H9 (cell line): Measurements from ENCODE around the gene TRIM68. TPM values are rescaled to one million over a fixed set of nuclear protein-coding genes. Genes with fewer than 3 reads are reported as not detected.

Experiments
- DNase-seq: peaks from one replicate; pipeline ENCODE4 v3.0.0-alpha.2; 2017
- H2AFZ ChIP-seq: one replicate; pipeline ENCODE4 v1.6.1; 2013; ENCODE audit warnings: mild to moderate bottlenecking, low read length, control low read depth, moderate library complexity
- H2AK5ac ChIP-seq: 2 replicates; pipeline ENCODE4 v1.6.1; 2013; ENCODE audit warnings: low read length, control low read depth, mixed read lengths; ENCODE audit not compliant: insufficient read length
- H2BK120ac ChIP-seq: one replicate; pipeline ENCODE4 v1.6.1; 2013; ENCODE audit warnings: low read depth, mild to moderate bottlenecking, low read length, control low read depth, inconsistent platforms; ENCODE audit not compliant: poor library complexity, severe bottlenecking
- H2BK12ac ChIP-seq: 2 replicates; pipeline ENCODE4 v1.6.1; 2013; ENCODE audit warnings: low read length, control low read depth, mixed read lengths, low read depth; ENCODE audit not compliant: insufficient read length
- H2BK15ac ChIP-seq: 2 replicates; pipeline ENCODE4 v1.6.1; 2013; ENCODE audit warnings: low read depth, low read length, control low read depth
- H2BK20ac ChIP-seq: one replicate; pipeline ENCODE4 v1.6.1; 2013; ENCODE audit warnings: low read depth, mild to moderate bottlenecking, low read length, control low read depth, inconsistent platforms; ENCODE audit not compliant: poor library complexity, severe bottlenecking
- H2BK5ac ChIP-seq: 2 replicates; pipeline ENCODE4 v1.6.1; 2013; ENCODE audit warnings: low read length, control low read depth, mixed read lengths; ENCODE audit not compliant: insufficient read length
- H3K14ac ChIP-seq: 2 replicates; pipeline ENCODE4 v1.6.1; 2013; ENCODE audit warnings: low read length, control low read depth; ENCODE audit not compliant: insufficient read depth
- H3K18ac ChIP-seq: 2 replicates; pipeline ENCODE4 v1.6.1; 2013; ENCODE audit warnings: low read depth, mild to moderate bottlenecking, mixed read lengths, low read length, control low read depth; ENCODE audit not compliant: insufficient read length
- H3K23ac ChIP-seq: 2 replicates; pipeline ENCODE4 v1.6.1; 2013; ENCODE audit warnings: low read length, control low read depth, mixed read lengths, low read depth; ENCODE audit not compliant: insufficient read length
- H3K23me2 ChIP-seq: 2 replicates; pipeline ENCODE4 v1.6.1; 2013; ENCODE audit warnings: low read depth, mild to moderate bottlenecking, mixed read lengths, low read length, control low read depth; ENCODE audit not compliant: insufficient read length, poor library complexity, severe bottlenecking
- H3K27ac ChIP-seq: 2 replicates; pipeline ENCODE4 v1.5.1; 2013; ENCODE audit warnings: low read length, control low read depth, mixed read lengths, low read depth; ENCODE audit not compliant: insufficient read length
- H3K27me3 ChIP-seq: 2 replicates; pipeline ENCODE4 v1.6.1; 2013; ENCODE audit warnings: low read length, control low read depth, inconsistent platforms; ENCODE audit not compliant: insufficient read depth
- H3K4ac ChIP-seq: 2 replicates; pipeline ENCODE4 v1.6.1; 2013; ENCODE audit warnings: low read depth, mild to moderate bottlenecking, control low read depth, inconsistent platforms, low read length, moderate library complexity
- H3K4me1 ChIP-seq: 2 replicates; pipeline ENCODE4 v1.6.1; 2013; ENCODE audit warnings: low read length, control low read depth, inconsistent platforms; ENCODE audit not compliant: insufficient read depth
- H3K4me2 ChIP-seq: 2 replicates; pipeline ENCODE4 v1.6.1; 2013; ENCODE audit warnings: low read length, control low read depth, mixed read lengths; ENCODE audit not compliant: insufficient read length, insufficient read depth
- H3K56ac ChIP-seq: 2 replicates; pipeline ENCODE4 v1.6.1; 2013; ENCODE audit warnings: low read depth, mild to moderate bottlenecking, mixed read lengths, low read length, control low read depth; ENCODE audit not compliant: insufficient read length
- H3K79me1 ChIP-seq: 2 replicates; pipeline ENCODE4 v1.6.1; 2013; ENCODE audit warnings: low read depth, mild to moderate bottlenecking, moderate library complexity, low read length, control low read depth, inconsistent platforms; ENCODE audit not compliant: insufficient read depth, poor library complexity, severe bottlenecking
- H3K79me2 ChIP-seq: 2 replicates; pipeline ENCODE4 v1.6.1; 2013; ENCODE audit warnings: low read length, control low read depth, inconsistent platforms; ENCODE audit not compliant: insufficient read depth
- H3K9ac ChIP-seq: 2 replicates; pipeline ENCODE4 v1.6.1; 2013; ENCODE audit warnings: low read length, control low read depth, mixed read lengths; ENCODE audit not compliant: insufficient read length; ENCODE audit errors: extremely low read depth
- H3K9me3 ChIP-seq: one replicate; pipeline ENCODE4 v1.6.1; 2013; ENCODE audit warnings: low read depth, low read length, inconsistent platforms; ENCODE audit not compliant: control insufficient read depth
- H3T11ph ChIP-seq: one replicate; pipeline ENCODE4 v1.6.1; 2013; ENCODE audit warnings: mild to moderate bottlenecking, low read length, control low read depth, inconsistent platforms
- H4K20me1 ChIP-seq: one replicate; pipeline ENCODE4 v1.6.1; 2013; ENCODE audit not compliant: control insufficient read depth, insufficient read length, insufficient read depth
- H4K5ac ChIP-seq: 2 replicates; pipeline ENCODE4 v1.6.1; 2013; ENCODE audit warnings: low read depth, mild to moderate bottlenecking, mixed read lengths, low read length, control low read depth; ENCODE audit not compliant: insufficient read length
- H4K8ac ChIP-seq: replicated peaks from 2 replicates; pipeline ENCODE4 v1.6.1; 2013; ENCODE audit warnings: low read length, control low read depth, mixed read lengths, low read depth; ENCODE audit not compliant: insufficient read length
- H4K91ac ChIP-seq: 2 replicates; pipeline ENCODE4 v1.6.1; 2013; ENCODE audit warnings: low read depth, mild to moderate bottlenecking, moderate library complexity, mixed read lengths, low read length, control low read depth; ENCODE audit not compliant: insufficient read length
- H3K27ac Mint-ChIP-seq, 3 experiments: 2 replicates in 2 of 3; 3 replicates in 1 of 3; pipeline ENCODE4 v1.8.0; 2020 to 2021; ENCODE audit warnings: mixed read lengths in 3 of 3, mild to moderate bottlenecking in 1 of 3, moderate library complexity in 1 of 3
- H3K27me3 Mint-ChIP-seq: 2 replicates; pipeline ENCODE4 v1.8.0; 2021; ENCODE audit warnings: low read depth, mild to moderate bottlenecking, moderate library complexity, mixed read lengths
- H3K36me3 Mint-ChIP-seq, 3 experiments: 2 replicates in 2 of 3; 3 replicates in 1 of 3; pipeline ENCODE4 v1.8.0; 2020 to 2021; ENCODE audit warnings: low read depth in 3 of 3, mixed read lengths in 3 of 3; ENCODE audit not compliant: insufficient read depth in 1 of 3
- H3K4me1 Mint-ChIP-seq, 2 experiments: 2 replicates each; pipeline ENCODE4 v1.8.0; 2020; ENCODE audit warnings: mixed read lengths in 2 of 2
- H3K4me3 Mint-ChIP-seq, 2 experiments: 2 replicates in 1 of 2; 3 replicates in 1 of 2; pipeline ENCODE4 v1.8.0; 2020 to 2021; ENCODE audit warnings: mild to moderate bottlenecking in 2 of 2, mixed read lengths in 2 of 2, moderate library complexity in 1 of 2
- H3K9me3 Mint-ChIP-seq, 2 experiments: 2 replicates in 1 of 2; 3 replicates in 1 of 2; pipeline ENCODE4 v1.8.0; 2020; ENCODE audit warnings: mild to moderate bottlenecking in 2 of 2, mixed read lengths in 2 of 2, moderate library complexity in 1 of 2
- WGBS: extraction: QIAGEN DNeasy Blood & Tissue Kit; methylation state at CpG from one replicate; pipeline ENCODE4 v1.1.7; 2013; ENCODE audit warnings: missing lambda C conversion rate, low lambda C conversion rate, mixed read lengths; ENCODE audit not compliant: insufficient read length; ENCODE audit errors: extremely low coverage; 5-methylcytosine and 5-hydroxymethylcytosine counted together
- total RNA-seq: library from RNA; stranded (reverse); gene quantifications from 2 replicates; pipeline ENCODE4 v1.2.1, GENCODE V29; 2021
- TF ChIP-seq, protein P1 (sequence below): fragments of 200-600 bp; sonication (generic); conservative IDR thresholded peaks from 3 replicates; pipeline ENCODE4 v1.8.0; 2021; ENCODE audit warnings: antibody characterized with exemption, mild to moderate bottlenecking

Gene TRIM68
- total RNA-seq, 1 experiment from 2014 or later, result 9.9 TPM

DNA sequence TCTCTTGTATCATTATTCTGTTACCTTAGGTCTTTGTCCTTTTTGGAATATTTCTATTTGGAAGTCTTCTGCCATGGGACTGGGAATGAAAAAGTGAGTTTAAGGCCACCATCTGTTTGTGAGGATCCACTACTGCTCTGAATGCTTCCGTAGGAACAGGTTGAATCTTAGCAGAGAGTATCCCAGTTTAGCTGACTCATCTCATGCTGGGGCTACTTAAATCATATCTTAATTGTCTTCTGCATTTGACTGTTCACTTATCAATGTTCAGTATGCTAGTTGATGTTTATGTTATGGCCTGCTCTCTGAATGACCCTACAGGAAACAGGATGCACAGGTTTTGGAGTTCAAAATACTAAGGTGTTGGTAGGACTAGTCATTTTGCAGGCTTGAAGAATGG, 27.9 kb downstream of the TRIM68 start:
- no peak overlapping the region for H2BK20ac ChIP-seq
- no peak overlapping the region for H3K56ac ChIP-seq

More for the DNA sequence above, 27.9 kb downstream of the TRIM68 start:
- Histone ChIP-seq H3K4me2 (no peak overlapping the region), H3K4me1 (no peaks in the 10 kb centered on the region), H3K9ac (no peak overlapping the region), H3K18ac (no peak overlapping the region), H3K27ac (no peak overlapping the region), H2BK15ac (no peak overlapping the region), H3K9me3 (no peaks in the 10 kb centered on the region), H2AFZ (no peak overlapping the region), H3K23me2 (no peaks in the 10 kb centered on the region), H4K8ac (no peak overlapping the region), H3K14ac (no peak overlapping the region), H3K79me2 (no peaks in the 10 kb centered on the region), H2BK5ac (no peak overlapping the region), H3T11ph (no peak overlapping the region), H2BK120ac (no peak overlapping the region), H4K5ac (no peak overlapping the region), H2BK12ac (no peak overlapping the region), H3K27me3 (no peaks in the 10 kb centered on the region), H3K23ac (no peak overlapping the region), H4K20me1 (no peaks in the 10 kb centered on the region), H3K4ac (no peak overlapping the region), H2AK5ac (no peak overlapping the region), H3K79me1 (no peaks in the 10 kb centered on the region), H4K91ac (no peak overlapping the region)
- Mint-ChIP-seq H3K36me3 (no peaks in the 10 kb centered on the region), H3K9me3 (no peaks in the 10 kb centered on the region; a peak in 1 of 5 replicates), H3K4me3 (no peak overlapping the region), H3K27me3 (peaks cover 9% of the 10 kb centered on the region; the same call in 1 of the 2 replicates), H3K27ac (no peak overlapping the region), H3K4me1 (no peaks in the 10 kb centered on the region)
- no CpG with 5 or more reads among the region's 1 CpG for WGBS
- TF ChIP-seq, protein P1, sequence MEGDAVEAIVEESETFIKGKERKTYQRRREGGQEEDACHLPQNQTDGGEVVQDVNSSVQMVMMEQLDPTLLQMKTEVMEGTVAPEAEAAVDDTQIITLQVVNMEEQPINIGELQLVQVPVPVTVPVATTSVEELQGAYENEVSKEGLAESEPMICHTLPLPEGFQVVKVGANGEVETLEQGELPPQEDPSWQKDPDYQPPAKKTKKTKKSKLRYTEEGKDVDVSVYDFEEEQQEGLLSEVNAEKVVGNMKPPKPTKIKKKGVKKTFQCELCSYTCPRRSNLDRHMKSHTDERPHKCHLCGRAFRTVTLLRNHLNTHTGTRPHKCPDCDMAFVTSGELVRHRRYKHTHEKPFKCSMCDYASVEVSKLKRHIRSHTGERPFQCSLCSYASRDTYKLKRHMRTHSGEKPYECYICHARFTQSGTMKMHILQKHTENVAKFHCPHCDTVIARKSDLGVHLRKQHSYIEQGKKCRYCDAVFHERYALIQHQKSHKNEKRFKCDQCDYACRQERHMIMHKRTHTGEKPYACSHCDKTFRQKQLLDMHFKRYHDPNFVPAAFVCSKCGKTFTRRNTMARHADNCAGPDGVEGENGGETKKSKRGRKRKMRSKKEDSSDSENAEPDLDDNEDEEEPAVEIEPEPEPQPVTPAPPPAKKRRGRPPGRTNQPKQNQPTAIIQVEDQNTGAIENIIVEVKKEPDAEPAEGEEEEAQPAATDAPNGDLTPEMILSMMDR, result no peak
- DNase-seq, result no peak
